Hepatocyte (in vitro differentiated cells): ENCODE measurements around the gene PRKACB. TPM values are rescaled to one million over a fixed set of nuclear protein-coding genes. Genes with fewer than 3 reads are reported as not detected.

Experiments used
- DNase-seq: peaks from one replicate; pipeline ENCODE4 v3.0.0-alpha.2; 2016; ENCODE audit warnings: low spot score
- H2AFZ ChIP-seq: fragments of 200-600 bp; sonication (generic); 2 replicates; pipeline ENCODE4 v1.6.0; 2016; ENCODE audit warnings: antibody characterized with exemption, mild to moderate bottlenecking
- H3K27ac ChIP-seq: fragments of 200-600 bp; sonication (generic); 2 replicates; pipeline ENCODE4 v1.5.1; 2016; ENCODE audit warnings: mild to moderate bottlenecking
- H3K27me3 ChIP-seq: fragments of 200-600 bp; sonication (generic); 2 replicates; pipeline ENCODE4 v1.6.1; 2016
- H3K36me3 ChIP-seq: fragments of 200-600 bp; sonication (generic); replicated peaks from 2 replicates; pipeline ENCODE4 v1.5.1; 2016; ENCODE audit warnings: low read depth; ENCODE audit not compliant: insufficient read depth
- H3K4me1 ChIP-seq: fragments of 200-600 bp; sonication (generic); 2 replicates; pipeline ENCODE4 v1.5.1; 2016; ENCODE audit warnings: mild to moderate bottlenecking, moderate library complexity; ENCODE audit not compliant: insufficient read depth
- H3K4me2 ChIP-seq: fragments of 200-600 bp; sonication (generic); 2 replicates; pipeline ENCODE4 v1.6.0; 2016
- H3K4me3 ChIP-seq: fragments of 200-600 bp; sonication (generic); 2 replicates; pipeline ENCODE4 v1.5.1; 2016; ENCODE audit warnings: mild to moderate bottlenecking
- H3K79me2 ChIP-seq: fragments of 200-600 bp; sonication (generic); 2 replicates; pipeline ENCODE4 v1.6.0; 2017; ENCODE audit warnings: mild to moderate bottlenecking
- H3K9me2 ChIP-seq: fragments of 200-600 bp; sonication (generic); replicated peaks from 2 replicates; pipeline ENCODE4 v1.6.0; 2017; ENCODE audit warnings: mild to moderate bottlenecking; ENCODE audit not compliant: insufficient read depth
- H3K9me3 ChIP-seq: fragments of 200-600 bp; sonication (generic); 2 replicates; pipeline ENCODE4 v1.5.1; 2016; ENCODE audit warnings: low read depth, mild to moderate bottlenecking
- H4K20me1 ChIP-seq: fragments of 200-600 bp; sonication (generic); 2 replicates; pipeline ENCODE4 v1.6.0; 2016; ENCODE audit warnings: mild to moderate bottlenecking; ENCODE audit not compliant: insufficient read depth, poor library complexity, severe bottlenecking
- CTCF ChIP-seq: fragments of 200-600 bp; sonication (generic); IDR thresholded peaks from 2 replicates; pipeline ENCODE4 v1.5.1; 2016; ENCODE audit warnings: antibody characterized with exemption, mild to moderate bottlenecking; ENCODE audit not compliant: poor library complexity
- EZH2 ChIP-seq: fragments of 200-600 bp; sonication (generic); IDR thresholded peaks from 2 replicates; pipeline ENCODE4 v1.6.1; 2016; ENCODE audit warnings: antibody characterized with exemption, mild to moderate bottlenecking, borderline replicate concordance
- EZH2phosphoT487 ChIP-seq: fragments of 200-600 bp; sonication (generic); IDR thresholded peaks from one replicate; pipeline ENCODE4 v1.6.1; 2018; ENCODE audit warnings: antibody characterized with exemption, mild to moderate bottlenecking, low read depth, moderate library complexity; ENCODE audit not compliant: unreplicated experiment, severe bottlenecking
- WGBS: methylation state at CpG from one replicate; pipeline ENCODE4 v1.1.6; 2016; ENCODE audit warnings: low lambda C conversion rate; ENCODE audit errors: missing lambda C conversion rate; 5-methylcytosine and 5-hydroxymethylcytosine counted together
- polyA plus RNA-seq: library from polyadenylated mRNA; unstranded; fragments of >200 nt; fragmentation: Nextera tagmentation; extraction: Ambion mirVana; gene quantifications from 2 replicates; pipeline ENCODE4 v1.2.1, GENCODE V29; 2016
- total RNA-seq: library from RNA; depleted of rRNA; stranded (reverse); fragments of >200 nt; gene quantifications from 2 replicates; pipeline ENCODE4 v1.2.3, GENCODE V29; 2014

Gene PRKACB
- total and polyA plus RNA-seq, 2 experiments from 2014 or later: 14.0 to 29.5 TPM

- no peak overlapping the region for H3K27ac ChIP-seq
- no peaks in the 10 kb centered on the region for H3K9me2 ChIP-seq
- 97% methylated on average over 1 of the region's 1 CpG for WGBS
- no peaks in the 10 kb centered on the region for H3K9me3 ChIP-seq
- H2AFZ ChIP-seq: no peak overlapping the region
- H4K20me1 ChIP-seq: no peaks in the 10 kb centered on the region
- no peaks in the 10 kb centered on the region for H3K4me1 ChIP-seq
- H3K27me3 ChIP-seq: no peaks in the 10 kb centered on the region
- no peak overlapping the region for H3K4me2 ChIP-seq
- DNase-seq: no peak
- no peaks in the 10 kb centered on the region for H3K36me3 ChIP-seq
- no peaks in the 10 kb centered on the region for H3K79me2 ChIP-seq
- H3K4me3 ChIP-seq: no peak overlapping the region
- TF ChIP-seq CTCF (no peak), EZH2phosphoT487 (no peak), EZH2 (no peak)
Measured at GRCh38 chr1:84190455-84190854, 46.4 kb downstream of the PRKACB start.

GRCh38 chr1:84192681-84193080 is 48.6 kb downstream of the PRKACB start:
- H3K4me3 ChIP-seq: no peak overlapping the region
- H3K9me3 ChIP-seq: no peaks in the 10 kb centered on the region
- WGBS: 83% methylated on average over 3 of the region's 3 CpGs

GRCh38 chr1:84198832-84199231 is 54.8 kb downstream of the PRKACB start:
- 91% methylated on average over 6 of the region's 6 CpGs for WGBS
- Histone ChIP-seq H3K4me1 (no peaks in the 10 kb centered on the region), H3K9me2 (no peaks in the 10 kb centered on the region), H2AFZ (no peak overlapping the region), H3K36me3 (no peaks in the 10 kb centered on the region), H3K9me3 (no peaks in the 10 kb centered on the region), H3K27me3 (no peaks in the 10 kb centered on the region), H3K4me3 (no peak overlapping the region), H3K27ac (no peak overlapping the region), H3K79me2 (no peaks in the 10 kb centered on the region), H3K4me2 (no peak overlapping the region), H4K20me1 (no peaks in the 10 kb centered on the region)
- DNase-seq: no peak
- TF ChIP-seq EZH2phosphoT487 (no peak), CTCF (no peak), EZH2 (no peak)

More at GRCh38 chr1:84192681-84193080, 48.6 kb downstream of the PRKACB start:
- no peaks in the 10 kb centered on the region for H3K79me2 ChIP-seq
- H2AFZ ChIP-seq: no peak overlapping the region
- no peak for DNase-seq
- no peaks in the 10 kb centered on the region for H3K9me2 ChIP-seq
- TF ChIP-seq EZH2phosphoT487 (no peak), EZH2 (no peak), CTCF (no peak)
- no peaks in the 10 kb centered on the region for H4K20me1 ChIP-seq
- no peaks in the 10 kb centered on the region for H3K4me1 ChIP-seq
- H3K4me2 ChIP-seq: no peak overlapping the region
- no peaks in the 10 kb centered on the region for H3K27me3 ChIP-seq
- no peaks in the 10 kb centered on the region for H3K36me3 ChIP-seq
- H3K27ac ChIP-seq: no peak overlapping the region

GRCh38 chr1:84199257-84199656 is 55.2 kb downstream of the PRKACB start:
- TF ChIP-seq EZH2phosphoT487: no peak
- no peak for TF ChIP-seq CTCF
- no peak for TF ChIP-seq EZH2
- Histone ChIP-seq H3K4me1 (no peaks in the 10 kb centered on the region), H3K36me3 (no peaks in the 10 kb centered on the region), H3K27ac (no peak overlapping the region), H3K9me2 (no peaks in the 10 kb centered on the region), H3K79me2 (no peaks in the 10 kb centered on the region), H3K27me3 (no peaks in the 10 kb centered on the region), H3K9me3 (no peaks in the 10 kb centered on the region), H2AFZ (no peak overlapping the region), H3K4me2 (no peak overlapping the region), H3K4me3 (no peak overlapping the region), H4K20me1 (no peaks in the 10 kb centered on the region)
- WGBS: 96% methylated on average over 1 of the region's 1 CpG
- no peak for DNase-seq
